Measurements from ENCODE around the gene PLXNA4. TPM values are rescaled to one million over a fixed set of nuclear protein-coding genes. Genes with fewer than 3 reads are reported as not detected.

PLXNA4 gene
- total RNA-seq, 1 experiment from 2014 or later = 0.02 TPM

GRCh38 chr7:132138817-132139216 lies 437.5 kb downstream of the PLXNA4 start:
- no peak for DNase-seq (ENCODE audit: extremely low read depth, low read depth)

- no peak for DNase-seq (ENCODE audit: extremely low read depth, low read depth)
Measured at GRCh38 chr7:132137681-132138080, 438.6 kb downstream of the PLXNA4 start.

GRCh38 chr7:132135746-132136385 lies 440.4 kb downstream of the PLXNA4 start:
- no peak for DNase-seq (ENCODE audit: extremely low read depth, low read depth)

- no peak for DNase-seq (ENCODE audit: extremely low read depth, low read depth)
Measured at GRCh38 chr7:132134814-132135445, 441.3 kb downstream of the PLXNA4 start.

- no peak for DNase-seq (ENCODE audit: extremely low read depth, low read depth)
Measured at GRCh38 chr7:132133501-132133900, 442.8 kb downstream of the PLXNA4 start.

GRCh38 chr7:132131196-132131595 lies 445.1 kb downstream of the PLXNA4 start:
- DNase-seq (ENCODE audit: extremely low read depth, low read depth) = no peak

- no peak for DNase-seq (ENCODE audit: extremely low read depth, low read depth)
Measured at GRCh38 chr7:132130497-132130896, 445.8 kb downstream of the PLXNA4 start.

GRCh38 chr7:132125872-132126595 lies 450.2 kb downstream of the PLXNA4 start:
- no peak for DNase-seq (ENCODE audit: extremely low read depth, low read depth)

- no peak for DNase-seq (ENCODE audit: extremely low read depth, low read depth)
Measured at GRCh38 chr7:132125096-132125495, 451.2 kb downstream of the PLXNA4 start.

- DNase-seq (ENCODE audit: extremely low read depth, low read depth) = no peak
Measured at GRCh38 chr7:132124575-132124974, 451.7 kb downstream of the PLXNA4 start.

GRCh38 chr7:132123773-132124172 lies 452.5 kb downstream of the PLXNA4 start:
- DNase-seq (ENCODE audit: extremely low read depth, low read depth) = no peak

GRCh38 chr7:132122901-132123300 lies 453.4 kb downstream of the PLXNA4 start:
- DNase-seq (ENCODE audit: extremely low read depth, low read depth) = no peak

GRCh38 chr7:132121987-132122386 lies 454.3 kb downstream of the PLXNA4 start:
- no peak for DNase-seq (ENCODE audit: extremely low read depth, low read depth)

GRCh38 chr7:132118641-132119040 lies 457.6 kb downstream of the PLXNA4 start:
- no peak for DNase-seq (ENCODE audit: extremely low read depth, low read depth)

- no peak for DNase-seq (ENCODE audit: extremely low read depth, low read depth)
Measured at GRCh38 chr7:132117636-132118035, 458.6 kb downstream of the PLXNA4 start.

- no peak for DNase-seq (ENCODE audit: extremely low read depth, low read depth)
Measured at GRCh38 chr7:132117181-132117580, 459.1 kb downstream of the PLXNA4 start.

GRCh38 chr7:132116369-132116768 lies 459.9 kb downstream of the PLXNA4 start:
- DNase-seq (ENCODE audit: extremely low read depth, low read depth) = no peak

GRCh38 chr7:132115758-132116157 lies 460.5 kb downstream of the PLXNA4 start:
- no peak for DNase-seq (ENCODE audit: extremely low read depth, low read depth)

- DNase-seq (ENCODE audit: extremely low read depth, low read depth) = no peak
Measured at GRCh38 chr7:132115028-132115427, 461.2 kb downstream of the PLXNA4 start.

- no peak for DNase-seq (ENCODE audit: extremely low read depth, low read depth)
Measured at GRCh38 chr7:132114411-132114810, 461.9 kb downstream of the PLXNA4 start.

- DNase-seq (ENCODE audit: extremely low read depth, low read depth) = no peak
Measured at GRCh38 chr7:132113536-132114371, 462.5 kb downstream of the PLXNA4 start.
